ENCODE results near the gene DEFB124.

DNA sequence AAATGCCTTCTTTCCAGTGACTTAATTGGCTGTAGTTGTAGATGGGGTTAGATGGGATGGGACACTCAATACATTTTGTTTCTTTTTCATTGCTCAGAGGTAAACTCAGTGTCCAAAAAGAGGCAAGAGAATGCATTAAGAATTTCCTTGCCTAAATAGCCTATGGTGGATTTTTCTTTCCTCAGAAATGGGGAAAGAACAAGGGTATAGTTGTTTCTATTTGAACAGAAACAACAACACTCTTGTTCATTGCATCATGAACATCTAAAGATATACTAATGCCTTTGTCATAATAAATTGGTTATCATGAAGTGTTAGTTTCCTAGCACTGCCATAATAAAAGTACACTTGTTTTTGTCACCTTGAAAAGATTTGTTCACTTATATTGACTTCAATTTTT lies 49.1 kb downstream of the DEFB124 start:
- no peak for TF ChIP-seq POLR2A (IDR thresholded peaks at IDR 0.05; ENCODE audit: low read length)
- TF ChIP-seq GATA1 (IDR thresholded peaks at IDR 0.05; ENCODE audit: low read depth, low read length): no peak
